SU-DHL-6 (cell line): ENCODE results near the gene MFSD6.
"Not testable (repeated sequence)": the region's sequence is repeated elsewhere in the genome, so short reads cannot be mapped to it uniquely, and the experiment has no call there.

Source experiments
- H2AFZ ChIP-seq: fragments of 200-600 bp; sonication (generic); 2 replicates; pipeline ENCODE4 v1.6.1; 2014; ENCODE audit warnings: low read depth, mild to moderate bottlenecking, moderate library complexity, mixed read lengths, antibody characterized with exemption, low read length; ENCODE audit not compliant: severe bottlenecking
- H3F3A ChIP-seq: fragments of 200-600 bp; shearing (Covaris generic); 2 replicates; pipeline ENCODE4 v1.6.0; 2016; ENCODE audit warnings: antibody characterized with exemption, mild to moderate bottlenecking; ENCODE audit not compliant: insufficient read depth
- H3K27ac ChIP-seq: fragments of 200-600 bp; sonication (generic); 2 replicates; pipeline ENCODE4 v1.5.1; 2016; ENCODE audit warnings: low read depth, mild to moderate bottlenecking, low read length, moderate library complexity, mixed read lengths
- H3K27me3 ChIP-seq: fragments of 200-600 bp; sonication (generic), shearing (Covaris generic); 2 replicates; pipeline ENCODE4 v1.6.0; 2014; ENCODE audit warnings: mild to moderate bottlenecking, low read length
- H3K36me3 ChIP-seq: fragments of 200-600 bp; sonication (generic); 2 replicates; pipeline ENCODE4 v1.6.1; 2014; ENCODE audit warnings: mild to moderate bottlenecking, low read length, mixed read lengths
- H3K4me2 ChIP-seq: fragments of 300-600, 200-600 bp; shearing (Covaris generic), sonication (generic); 2 replicates; pipeline ENCODE4 v1.6.0; 2014; ENCODE audit warnings: low read length, low read depth, mild to moderate bottlenecking; ENCODE audit not compliant: poor library complexity, severe bottlenecking
- H3K4me3 ChIP-seq: fragments of 200-600 bp; sonication (generic); 2 replicates; pipeline ENCODE4 v1.5.1; 2014; ENCODE audit warnings: antibody characterized with exemption, low read length, mild to moderate bottlenecking, mixed read lengths; ENCODE audit not compliant: insufficient read depth, poor library complexity, severe bottlenecking
- H3K79me2 ChIP-seq: fragments of 200-600 bp; sonication (generic); 2 replicates; pipeline ENCODE4 v1.6.1; 2014; ENCODE audit warnings: mild to moderate bottlenecking, low read length, moderate library complexity; ENCODE audit not compliant: insufficient read depth
- H3K9ac ChIP-seq: fragments of 200-600 bp; sonication (generic); 2 replicates; pipeline ENCODE4 v1.7.0; 2014; ENCODE audit warnings: mild to moderate bottlenecking, low read length
- H3K9me2 ChIP-seq: fragments of 200-600 bp; sonication (generic); replicated peaks from 2 replicates; pipeline ENCODE4 v1.6.1; 2014; ENCODE audit warnings: low read length; ENCODE audit not compliant: insufficient read depth
- H3K9me3 ChIP-seq: fragments of 200-600 bp; sonication (generic); 2 replicates; pipeline ENCODE4 v1.6.1; 2014; ENCODE audit warnings: low read length, mixed read lengths; ENCODE audit not compliant: insufficient read depth
- H4K20me1 ChIP-seq: fragments of 200-600 bp; sonication (generic); 2 replicates; pipeline ENCODE4 v1.6.1; 2014; ENCODE audit warnings: low read depth, mild to moderate bottlenecking, antibody characterized with exemption, low read length, moderate library complexity, mixed read lengths
- CTCF ChIP-seq: fragments of 200-600 bp; sonication (generic); IDR thresholded peaks from one replicate; pipeline ENCODE4 v1.5.1; 2017; ENCODE audit warnings: antibody characterized with exemption, mild to moderate bottlenecking, low read length, moderate library complexity; ENCODE audit not compliant: insufficient read depth, poor library complexity, severe bottlenecking
- EZH2phosphoT487 ChIP-seq: fragments of 200-600 bp; sonication (generic), shearing (Covaris generic); conservative IDR thresholded peaks from 2 replicates; pipeline ENCODE4 v1.6.1; 2018; ENCODE audit warnings: mild to moderate bottlenecking, antibody characterized with exemption, low read length, moderate library complexity, mixed read lengths

Gene MFSD6

GRCh38 chr2:190505696-190506095, 97.5 kb downstream of the MFSD6 start:
- Histone ChIP-seq H3K4me2 (no peak overlapping the region), H3K9me2 (no peaks in the 10 kb centered on the region), H3K4me3 (no peak overlapping the region), H4K20me1 (no peaks in the 10 kb centered on the region), H2AFZ (no peak overlapping the region), H3K9me3 (no peaks in the 10 kb centered on the region), H3K9ac (no peak overlapping the region), H3F3A (no peaks in the 10 kb centered on the region), H3K27ac (no peak overlapping the region), H3K36me3 (peaks cover 6% of the 10 kb centered on the region; the same call in 1 of the 2 replicates), H3K27me3 (no peaks in the 10 kb centered on the region), H3K79me2 (no peaks in the 10 kb centered on the region)
- TF ChIP-seq CTCF (no peak), EZH2phosphoT487 (no peak)

- no peaks in the 10 kb centered on the region for H3K9me2 ChIP-seq
- H3K9ac ChIP-seq = no peak overlapping the region
- H3K36me3 ChIP-seq = peaks cover 3% of the 10 kb centered on the region; the same call in 1 of the 2 replicates
- H3K4me3 ChIP-seq = no peak overlapping the region
- H3K27ac ChIP-seq = no peak overlapping the region
- H3F3A ChIP-seq = no peaks in the 10 kb centered on the region
- H4K20me1 ChIP-seq = no peaks in the 10 kb centered on the region
- no peaks in the 10 kb centered on the region for H3K79me2 ChIP-seq
- no peaks in the 10 kb centered on the region for H3K27me3 ChIP-seq
- TF ChIP-seq EZH2phosphoT487 (no peak), CTCF (no peak)
- no peak overlapping the region for H2AFZ ChIP-seq
- no peak overlapping the region for H3K4me2 ChIP-seq
- no peaks in the 10 kb centered on the region for H3K9me3 ChIP-seq
Observed at GRCh38 chr2:190506666-190507065, 98.5 kb downstream of the MFSD6 start.

GRCh38 chr2:190507135-190507534, 99.0 kb downstream of the MFSD6 start:
- no peaks in the 10 kb centered on the region for H3F3A ChIP-seq
- TF ChIP-seq EZH2phosphoT487 (no peak), CTCF (no peak)
- no peaks in the 10 kb centered on the region for H3K9me2 ChIP-seq
- H3K4me3 ChIP-seq = no peak overlapping the region
- H3K79me2 ChIP-seq = no peaks in the 10 kb centered on the region
- H2AFZ ChIP-seq = no peak overlapping the region
- H3K9me3 ChIP-seq = no peaks in the 10 kb centered on the region
- no peaks in the 10 kb centered on the region for H3K27me3 ChIP-seq
- no peak overlapping the region for H3K9ac ChIP-seq
- H4K20me1 ChIP-seq = no peaks in the 10 kb centered on the region
- no peak overlapping the region for H3K4me2 ChIP-seq
- no peak overlapping the region for H3K27ac ChIP-seq
- peaks cover 3% of the 10 kb centered on the region; the same call in 1 of the 2 replicates for H3K36me3 ChIP-seq

- H3K4me2 ChIP-seq, H4K20me1 ChIP-seq, H3K36me3 ChIP-seq, H2AFZ ChIP-seq, H3K9me2 ChIP-seq, H3F3A ChIP-seq, H3K4me3 ChIP-seq, H3K79me2 ChIP-seq, H3K27ac ChIP-seq, H3K9ac ChIP-seq, H3K9me3 ChIP-seq, H3K27me3 ChIP-seq: not testable (repeated sequence)
Observed at GRCh38 chr2:190509895-190510294, 101.7 kb downstream of the MFSD6 start.
